GM18868 (cell line): ENCODE data around the gene DPP6.
"Not testable (repeated sequence)": the region's sequence is repeated elsewhere in the genome, so short reads cannot be mapped to it uniquely, and the experiment has no call there.

ENCODE experiments used
- ATAC-seq: cut with Tn5 transposase; IDR thresholded peaks from one replicate; pipeline ENCODE4 v1.9.1; 2021; ENCODE audit warnings: mild to moderate bottlenecking, moderate library complexity; ENCODE audit not compliant: unreplicated experiment

DPP6 gene

DNA sequence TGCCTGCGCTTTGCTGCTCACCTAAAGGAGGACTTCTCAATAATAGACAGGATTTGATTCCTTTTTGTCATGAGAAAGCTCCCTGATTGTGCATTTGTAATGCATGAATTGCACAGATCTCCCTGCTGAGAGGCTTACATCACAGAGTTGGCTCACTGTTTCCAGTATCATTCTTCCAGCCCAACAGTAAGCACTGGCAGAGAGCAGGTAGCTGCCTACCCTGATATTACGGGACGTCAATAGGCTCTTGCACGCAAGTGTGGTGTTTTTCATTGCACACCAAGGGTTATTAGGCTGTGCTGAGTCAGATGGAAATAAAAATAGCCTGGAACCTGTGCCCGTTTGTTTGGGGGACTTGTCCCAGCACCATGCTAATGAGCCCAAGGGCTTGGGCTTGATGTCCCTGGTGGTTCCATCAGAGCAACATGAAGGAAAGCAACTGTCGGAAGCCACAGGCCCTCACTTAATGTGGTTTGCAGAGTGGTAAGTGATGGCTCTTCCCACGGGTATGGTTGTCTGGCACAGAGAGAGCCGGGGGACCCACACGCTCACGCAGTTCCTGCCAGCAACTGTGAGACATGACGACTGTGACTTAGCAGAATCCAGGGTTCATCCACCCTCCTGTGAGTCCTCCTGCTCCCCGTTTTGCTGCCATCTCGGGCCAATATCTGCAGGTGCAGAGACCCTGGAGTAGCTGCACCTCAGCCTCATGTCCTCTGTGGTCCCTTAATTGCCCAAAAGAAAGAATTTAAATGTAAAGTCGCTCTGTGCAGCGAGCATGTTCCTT is 20.4 kb downstream of the DPP6 start:
- ATAC-seq, result not testable (repeated sequence)

DNA sequence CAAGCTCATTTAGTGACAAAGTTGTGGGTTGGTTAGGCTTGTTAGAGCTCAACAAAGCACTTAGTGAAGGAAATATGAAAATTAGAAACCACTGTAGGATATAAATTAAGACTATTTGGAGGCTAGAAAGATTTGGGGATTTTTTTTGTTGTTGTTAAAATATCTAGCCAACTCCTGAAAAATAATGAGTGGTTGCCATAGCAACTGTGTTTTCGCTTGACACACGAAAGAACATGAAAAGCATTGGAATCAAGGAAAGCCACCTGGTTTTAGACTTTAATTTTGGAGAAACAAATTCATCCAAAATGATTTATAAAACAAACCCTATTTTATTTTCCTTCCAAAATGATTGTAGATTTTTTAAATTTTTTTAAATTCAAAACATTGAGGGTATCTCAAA is 26.3 kb downstream of the DPP6 start:
- ATAC-seq, result not testable (repeated sequence)

DNA sequence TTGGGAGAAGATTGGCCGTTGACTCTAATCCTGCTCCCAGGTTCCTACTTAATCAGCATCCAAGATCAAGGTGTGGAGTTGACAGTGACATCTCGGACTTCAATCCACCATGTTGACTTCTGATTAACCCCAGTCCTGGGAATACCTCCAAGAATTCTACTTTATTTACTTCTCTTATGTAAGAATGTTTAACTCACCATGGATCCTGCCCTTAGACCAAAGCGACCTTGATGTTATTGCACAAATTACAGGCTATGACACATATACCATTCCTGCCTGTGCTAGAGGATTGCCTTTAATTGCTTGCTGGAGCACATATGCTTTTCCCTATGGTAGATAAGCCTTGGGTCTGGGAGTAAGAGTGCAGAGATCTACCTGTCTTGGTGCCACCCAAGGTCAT is 28.1 kb downstream of the DPP6 start:
- not testable (repeated sequence) for ATAC-seq

DNA sequence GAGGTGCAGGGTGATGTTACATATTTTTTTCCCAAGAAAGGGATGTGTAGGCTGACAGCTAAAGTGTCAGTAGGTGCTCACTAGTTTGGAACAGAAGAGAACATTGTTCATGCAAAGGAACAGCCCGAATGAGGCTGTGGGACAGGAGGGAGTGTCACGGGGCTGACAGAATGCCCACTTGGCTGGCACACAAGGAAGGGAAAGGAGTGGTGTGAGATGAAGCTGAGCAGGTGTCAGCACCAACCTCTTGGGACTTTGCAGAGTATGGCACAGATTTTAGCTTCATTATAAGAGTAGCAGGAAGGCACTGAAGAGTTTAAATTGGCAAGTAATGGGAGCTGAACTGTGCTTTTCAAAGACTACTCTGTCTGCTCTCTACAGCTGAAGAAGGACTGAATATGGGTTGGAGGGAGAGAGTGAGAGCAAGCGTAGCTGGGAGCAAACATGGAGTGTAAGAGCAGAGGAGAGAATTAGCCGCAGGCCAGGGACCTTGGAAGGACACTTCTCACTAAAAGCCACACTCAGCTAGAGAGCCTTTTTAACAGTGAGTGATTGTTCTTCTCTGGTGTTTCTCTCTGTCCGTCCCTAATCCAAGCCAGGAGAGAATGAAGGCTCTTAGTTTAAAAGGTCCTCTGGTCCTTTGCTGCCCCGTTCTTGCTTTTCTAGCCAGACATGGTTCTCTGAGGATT is 35.0 kb downstream of the DPP6 start:
- ATAC-seq, result not testable (repeated sequence)

DNA sequence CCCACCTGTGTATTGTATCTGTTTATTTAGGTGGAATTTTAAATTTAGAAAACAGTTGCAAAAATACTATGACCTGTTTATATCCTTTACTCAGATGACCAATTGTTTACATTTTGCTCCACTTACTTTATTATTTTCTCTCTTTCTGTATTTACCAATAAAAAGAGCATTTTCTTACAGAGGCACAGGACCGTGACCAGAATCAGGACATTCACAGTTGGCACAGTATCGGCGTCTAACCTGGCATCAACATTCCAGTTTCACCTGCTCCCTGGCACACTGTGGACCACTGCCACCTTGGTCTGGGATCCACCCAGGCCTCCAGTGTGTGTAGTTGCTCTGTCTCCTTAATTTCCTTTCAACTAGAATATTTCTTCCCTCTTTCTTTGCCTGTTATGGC is 39.9 kb downstream of the DPP6 start:
- not testable (repeated sequence) for ATAC-seq

DNA sequence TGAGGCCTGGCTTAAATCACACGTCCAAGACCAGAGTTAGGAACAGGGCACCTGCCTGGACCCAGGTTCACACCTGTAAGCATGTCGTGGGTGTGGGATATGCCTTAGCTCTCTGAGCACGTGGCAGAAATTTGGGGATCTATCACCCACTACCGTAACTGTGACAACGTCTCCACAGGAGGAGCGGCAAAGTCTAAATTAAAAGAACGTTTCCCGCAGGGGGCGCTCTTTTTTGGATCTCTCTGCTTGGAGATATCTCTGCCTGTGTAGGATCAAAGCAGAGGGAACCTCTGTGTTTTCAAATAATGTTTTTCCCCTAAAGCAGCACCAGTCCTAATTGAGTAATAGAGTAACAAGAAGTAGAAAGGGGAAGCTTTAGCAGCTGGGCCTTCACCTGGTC is 43.0 kb downstream of the DPP6 start:
- not testable (repeated sequence) for ATAC-seq

DNA sequence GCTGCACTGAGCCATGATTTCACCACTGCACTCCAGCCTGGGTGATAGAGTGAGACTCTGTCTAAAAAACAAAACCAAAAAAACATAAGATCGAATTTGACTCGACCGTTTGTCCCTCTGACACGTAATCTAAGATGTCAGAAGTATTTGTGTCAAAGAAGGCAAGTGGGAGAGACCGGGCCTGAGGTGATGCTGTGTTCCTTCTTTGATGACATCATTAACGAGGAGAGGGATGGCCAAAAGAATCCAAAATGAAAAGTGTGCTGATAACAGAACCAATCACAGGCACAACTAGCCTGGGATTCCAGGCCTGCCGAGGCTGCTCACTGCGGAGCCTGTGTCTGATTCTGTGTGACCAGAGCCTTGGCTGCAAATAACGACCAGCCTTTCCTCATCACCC is 52.9 kb downstream of the DPP6 start:
- not testable (repeated sequence) for ATAC-seq

DNA sequence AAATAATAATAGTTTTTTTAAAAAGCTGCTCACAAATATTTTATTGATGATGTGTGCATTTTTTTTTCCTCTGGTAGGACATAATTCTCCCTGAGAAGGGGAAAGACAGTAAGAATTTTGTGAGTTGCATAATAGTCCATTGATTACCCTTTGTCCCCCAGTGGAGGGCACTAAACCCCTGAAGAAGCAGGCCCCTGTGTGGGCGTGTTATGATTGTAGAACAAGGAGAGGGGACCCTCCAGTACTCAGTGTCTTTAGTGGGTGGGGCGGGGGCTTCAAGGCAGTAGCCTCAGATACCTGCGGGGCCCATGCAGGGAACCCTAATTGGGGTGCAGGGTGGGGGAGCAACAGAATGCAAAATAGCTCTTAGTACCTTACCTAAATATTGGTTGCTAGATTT is 57.4 kb downstream of the DPP6 start:
- ATAC-seq, result not testable (repeated sequence)

DNA sequence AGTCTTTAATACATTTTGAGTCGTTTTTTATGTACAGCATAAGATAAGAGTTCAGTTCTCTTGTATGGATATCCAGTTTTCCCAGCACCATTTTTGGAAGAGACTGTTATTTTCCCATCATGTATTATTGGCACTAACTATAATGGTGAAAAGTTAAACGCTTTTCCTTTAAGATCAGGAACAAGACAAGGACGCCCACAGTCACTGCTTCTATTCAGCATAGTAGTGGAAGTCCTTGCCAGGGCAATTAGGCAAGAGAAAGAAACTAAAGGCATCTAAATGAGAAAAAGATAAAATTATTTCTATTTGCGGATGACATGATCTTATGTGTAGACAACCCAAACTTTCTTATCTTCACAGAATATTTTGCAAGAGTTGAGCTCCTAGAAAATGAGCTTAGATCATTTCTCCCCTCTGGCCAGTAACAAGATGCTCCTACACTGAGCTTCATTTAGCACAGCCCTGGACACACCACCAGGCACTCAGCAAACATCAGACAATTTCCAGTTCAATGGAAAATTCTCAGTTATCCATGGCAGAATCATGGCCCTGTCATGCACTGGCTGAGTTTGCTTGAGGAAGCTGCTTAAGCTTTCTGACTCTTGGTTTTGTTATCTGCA is 61.6 kb downstream of the DPP6 start:
- not testable (repeated sequence) for ATAC-seq

DNA sequence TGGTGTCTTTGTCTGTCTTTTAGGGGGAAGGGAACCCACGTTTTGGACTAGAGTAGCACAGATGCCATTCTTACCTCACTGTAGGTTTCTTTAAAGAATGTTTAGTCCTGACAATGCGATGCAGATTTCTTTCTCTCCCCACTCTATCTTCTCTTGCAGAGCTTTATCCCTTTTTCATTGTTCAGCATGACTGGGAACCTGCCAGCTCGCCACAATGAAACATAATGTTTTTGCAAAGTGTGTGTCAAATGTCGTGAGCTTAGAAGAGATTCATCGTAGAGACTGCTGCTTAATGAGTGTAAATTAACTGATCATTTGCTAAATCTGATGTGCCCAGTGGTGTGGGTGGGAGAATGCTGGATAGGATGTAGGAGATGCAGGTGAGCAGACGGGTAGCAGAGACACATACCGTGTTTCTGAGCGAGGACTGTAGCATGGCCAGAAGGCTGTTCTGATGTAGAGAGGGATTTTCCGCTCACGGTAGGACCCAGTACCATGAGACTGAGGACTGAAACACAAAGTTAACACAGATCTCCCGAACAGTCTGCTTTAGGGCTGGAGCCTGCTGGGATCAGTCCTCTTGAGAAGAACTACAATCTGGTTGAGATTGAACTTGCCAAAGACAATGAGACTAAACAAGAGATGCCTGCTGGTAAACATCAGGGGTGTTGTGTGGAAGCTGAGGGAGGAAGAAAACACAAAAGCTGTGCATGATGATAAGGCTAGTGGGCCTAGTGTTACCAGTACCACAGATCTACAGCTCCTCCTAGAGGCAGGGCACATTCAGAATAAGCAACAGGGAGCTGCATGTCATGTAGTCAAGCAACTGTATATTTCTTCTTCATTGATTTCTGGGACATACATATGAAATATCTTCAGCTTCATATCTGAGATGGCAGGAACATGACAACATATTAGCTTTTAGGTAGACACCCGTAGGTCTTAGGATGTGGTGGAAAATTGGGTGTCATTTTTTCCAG is 65.5 kb downstream of the DPP6 start:
- ATAC-seq, result not testable (repeated sequence)

DNA sequence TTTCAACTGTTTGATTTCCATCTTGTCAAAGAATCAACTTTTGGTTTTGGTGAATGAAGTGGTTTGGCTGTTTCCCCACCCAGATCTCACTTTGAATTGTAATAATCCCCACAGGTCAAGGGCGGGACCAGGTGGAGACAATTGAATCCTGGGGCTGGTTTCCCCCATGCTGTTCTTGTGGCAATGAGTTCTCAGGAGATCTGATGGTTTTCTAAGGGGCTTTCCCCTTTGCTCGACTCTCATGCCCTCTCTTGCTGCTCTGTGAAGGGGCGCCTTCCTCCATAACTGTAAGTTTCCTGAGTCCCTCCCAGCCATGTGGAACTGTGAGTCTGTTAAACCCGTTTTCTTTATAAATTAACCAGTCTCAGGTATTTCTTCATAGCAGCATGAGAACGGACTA is 68.6 kb downstream of the DPP6 start:
- ATAC-seq, result not testable (repeated sequence)

DNA sequence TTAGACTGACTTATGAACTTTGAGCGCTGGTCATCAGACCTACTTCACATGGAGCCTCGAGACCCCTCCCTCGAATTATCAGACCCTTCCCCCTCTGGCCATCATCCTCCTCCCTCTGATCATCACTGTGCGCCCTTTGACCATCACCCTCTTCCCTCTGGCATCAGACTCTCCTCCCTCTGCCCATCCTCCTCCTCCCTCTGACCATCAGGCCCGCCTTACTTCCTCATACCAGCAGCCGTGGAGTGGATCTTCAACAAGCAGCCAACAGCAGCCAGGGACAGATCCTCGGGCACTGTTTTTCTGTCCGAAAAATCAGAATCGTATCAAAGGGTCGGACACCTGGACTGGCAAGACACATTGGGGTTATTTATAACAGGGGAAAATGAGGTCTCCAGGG is 70.5 kb downstream of the DPP6 start:
- not testable (repeated sequence) for ATAC-seq

DNA sequence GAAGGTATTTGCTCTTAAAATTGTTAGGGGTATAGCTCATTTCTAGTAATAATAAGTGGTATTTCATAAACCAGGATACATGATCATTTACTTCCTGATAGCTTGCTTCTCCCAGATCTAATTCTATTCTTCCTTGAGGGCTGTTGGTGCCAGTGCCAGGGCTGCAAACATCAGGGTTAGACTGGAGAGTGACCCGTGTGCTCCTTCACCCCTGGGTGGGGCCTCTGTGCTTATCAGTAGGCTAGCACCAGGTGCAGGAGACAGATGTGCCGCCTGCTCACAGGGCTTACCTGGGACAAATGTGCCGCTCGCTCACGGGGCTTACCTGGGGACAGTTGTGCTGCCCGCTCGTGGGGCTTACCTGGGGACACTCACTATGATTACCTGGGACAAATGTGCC is 71.2 kb downstream of the DPP6 start:
- ATAC-seq, result not testable (repeated sequence)

DNA sequence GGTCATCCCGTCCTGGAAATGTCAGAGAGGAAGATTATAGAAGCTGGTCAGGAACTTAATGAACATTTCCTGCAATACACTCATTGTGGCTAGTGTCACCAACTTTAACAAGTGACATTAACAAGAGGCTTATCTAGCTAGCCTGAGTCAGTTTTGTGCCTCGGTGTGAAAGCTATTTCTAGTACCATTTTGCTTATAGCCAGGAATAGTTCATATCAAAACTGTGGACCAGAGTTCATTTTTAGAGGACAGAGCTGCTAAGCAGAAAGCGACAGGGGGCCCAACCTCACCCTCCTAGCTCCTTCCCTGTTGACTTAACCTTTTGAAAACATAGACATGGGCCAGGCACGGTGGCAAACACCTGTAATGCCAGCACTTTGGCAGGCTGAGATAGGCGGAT is 76.9 kb downstream of the DPP6 start:
- ATAC-seq, result not testable (repeated sequence)

DNA sequence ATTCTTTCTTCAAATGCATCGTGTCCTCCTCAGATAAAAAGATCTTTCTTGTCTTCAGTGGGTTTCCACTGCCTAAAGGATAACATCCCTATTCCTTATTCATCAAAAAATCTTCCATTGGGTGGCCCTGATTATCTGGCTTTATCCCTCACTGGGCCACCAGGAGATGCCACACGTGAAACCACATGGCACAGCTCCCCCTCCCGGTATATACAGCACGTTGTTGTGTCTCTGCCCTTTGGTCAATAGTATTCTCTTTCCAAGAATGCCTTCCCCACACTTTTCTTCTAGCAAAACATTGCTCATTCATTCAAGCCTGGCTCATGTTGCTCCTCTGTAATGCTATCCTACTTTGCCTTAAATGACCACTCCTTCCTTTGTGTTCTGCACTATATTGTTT is 80.4 kb downstream of the DPP6 start:
- ATAC-seq, result not testable (repeated sequence)

DNA sequence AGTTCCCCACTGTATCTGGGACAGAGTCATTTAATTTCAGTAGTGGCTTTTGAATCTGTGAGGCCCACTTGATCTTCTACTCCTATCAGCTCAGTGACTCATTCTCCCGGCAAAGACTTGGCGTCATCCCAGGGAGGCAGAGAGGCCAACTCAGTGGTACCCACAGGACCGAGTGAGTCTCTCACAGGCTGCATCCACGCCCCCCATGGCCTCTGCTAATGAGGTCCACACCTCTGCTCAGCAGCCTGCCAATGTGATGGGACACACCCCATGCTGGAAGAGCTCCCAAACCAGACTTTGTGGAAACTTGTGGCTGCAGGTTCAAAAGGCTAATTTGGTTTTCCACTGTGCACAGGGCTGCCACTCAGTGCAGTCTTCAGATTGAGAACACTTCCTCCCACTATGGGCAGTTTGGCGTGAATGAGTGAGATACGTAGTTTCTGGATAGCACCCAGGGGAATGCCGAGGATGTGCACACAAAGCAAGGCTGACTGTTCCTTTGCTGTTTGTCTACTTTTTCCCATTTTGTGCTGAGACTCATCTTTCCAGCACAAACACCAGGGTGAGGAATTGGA is 81.6 kb downstream of the DPP6 start:
- not testable (repeated sequence) for ATAC-seq

DNA sequence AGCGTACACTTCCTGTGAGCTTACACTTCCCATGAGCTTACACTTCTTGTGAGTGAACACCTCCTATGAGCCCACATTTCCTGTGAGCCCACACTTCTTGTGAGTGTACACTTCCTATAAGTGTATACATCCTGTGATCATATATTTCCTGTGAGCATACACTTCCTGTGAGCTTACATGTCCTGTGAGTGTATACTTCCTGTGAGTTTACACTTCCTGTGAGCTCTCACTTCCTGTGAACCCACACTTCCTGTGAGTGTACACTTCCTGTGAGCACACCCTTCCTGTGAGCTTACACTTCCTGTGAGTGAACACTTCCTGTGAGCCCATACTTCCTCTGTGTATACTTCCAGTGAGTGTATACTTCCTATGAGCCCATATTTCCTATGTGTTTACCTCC is 82.5 kb downstream of the DPP6 start:
- not testable (repeated sequence) for ATAC-seq

DNA sequence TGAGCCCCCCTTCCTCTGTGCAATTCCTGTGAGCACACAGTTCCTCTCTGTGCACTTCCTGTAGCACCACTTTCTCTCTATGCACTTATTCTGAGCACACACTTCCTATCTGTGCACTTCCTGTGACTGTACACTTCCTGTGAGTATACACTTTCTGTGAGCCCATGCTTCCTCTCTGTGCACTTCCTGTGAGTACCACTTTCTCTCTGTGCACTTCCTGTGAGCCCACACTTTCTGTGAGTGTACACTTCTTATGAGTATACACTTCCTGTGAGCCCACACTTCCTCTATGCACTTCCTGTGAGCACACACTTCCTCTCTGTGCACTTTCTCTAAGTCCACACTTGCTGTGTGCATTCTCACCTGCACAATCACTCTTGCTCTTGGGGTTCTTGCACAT is 83.4 kb downstream of the DPP6 start:
- not testable (repeated sequence) for ATAC-seq

DNA sequence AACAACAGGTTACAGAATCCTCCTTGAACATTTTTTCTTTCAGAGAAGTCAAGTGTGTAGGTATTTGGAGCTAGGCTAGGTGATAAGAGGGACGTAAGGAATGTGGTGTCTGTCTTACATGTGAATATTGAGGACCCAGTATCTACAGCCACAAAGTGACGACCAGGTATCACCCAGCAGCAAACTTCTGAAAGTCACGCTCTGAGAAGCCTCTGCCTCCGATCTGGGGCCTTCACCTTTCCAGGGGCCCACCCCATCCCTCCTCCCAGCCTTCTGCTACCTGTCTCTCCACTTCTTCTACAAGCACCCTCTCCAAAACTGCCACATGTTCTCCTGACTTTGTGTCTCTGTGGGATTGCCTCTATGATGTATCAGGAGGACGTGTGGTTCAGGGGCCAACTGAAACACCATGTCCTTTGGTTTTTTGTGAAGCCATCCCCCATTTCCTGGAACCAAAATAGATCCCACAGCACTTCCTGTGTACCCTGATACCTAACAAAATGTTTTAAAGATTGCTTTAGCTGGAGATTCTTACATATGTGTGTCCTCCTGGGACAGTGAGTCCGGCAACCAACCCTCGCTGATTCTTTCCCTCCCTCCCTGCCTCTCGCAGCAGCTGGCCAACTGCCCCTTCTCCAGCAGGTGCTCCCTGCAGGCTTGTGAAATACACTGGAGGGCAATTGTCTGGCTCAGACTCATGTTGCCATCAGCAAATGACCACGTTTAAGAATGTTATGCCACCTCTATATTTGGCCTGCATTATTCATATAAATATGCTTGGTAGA is 93.9 kb downstream of the DPP6 start:
- not testable (repeated sequence) for ATAC-seq

DNA sequence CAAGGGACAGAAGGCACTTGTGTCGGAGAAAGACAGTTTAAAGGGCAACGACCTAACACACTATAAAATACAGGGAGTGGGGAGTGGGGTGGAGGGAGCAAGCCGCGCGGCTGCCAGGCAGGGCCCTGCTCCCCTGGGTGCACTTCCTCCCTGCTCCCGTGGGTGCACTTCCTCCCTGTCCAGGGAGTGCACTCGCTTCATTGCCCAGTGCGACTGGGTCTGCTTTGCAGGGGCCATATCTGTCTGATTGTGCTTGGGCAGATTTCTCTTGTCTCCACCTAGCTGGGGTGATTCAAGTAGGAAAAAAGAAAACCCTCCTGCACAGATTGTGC is 94.5 kb downstream of the DPP6 start:
- not testable (repeated sequence) for ATAC-seq
